HG02852 (cell line): ENCODE measurements around the gene IL22RA2.
"Not testable (repeated sequence)": the region's sequence is repeated elsewhere in the genome, so short reads cannot be mapped to it uniquely, and the experiment has no call there.

Experiments used
- ATAC-seq: cut with Tn5 transposase; IDR thresholded peaks from one replicate; pipeline ENCODE4 v1.9.1; 2021; ENCODE audit warnings: mild to moderate bottlenecking, moderate library complexity; ENCODE audit not compliant: unreplicated experiment

The IL22RA2 gene

DNA sequence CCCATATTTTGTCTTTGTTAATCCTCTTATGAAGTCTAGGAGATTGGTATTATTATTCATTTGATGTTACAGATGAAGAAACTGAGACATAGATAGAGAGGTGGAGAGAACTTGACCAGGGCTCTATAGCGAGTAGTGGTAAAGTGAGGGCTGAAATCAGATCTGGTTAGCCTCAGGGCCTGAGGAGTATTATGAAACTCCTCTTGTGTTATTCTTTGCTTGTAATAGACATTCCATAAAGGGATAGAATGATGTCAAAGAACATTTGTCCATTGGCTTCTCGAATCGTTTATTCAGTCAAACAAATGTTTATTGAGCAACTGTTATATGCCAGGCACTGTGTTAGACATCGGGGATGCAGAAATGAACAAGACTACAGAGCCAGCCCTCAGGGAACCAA lies at the start of gene IL22RA2:
TSS of gene IL22RA2 (minus strand) at position 144 of the 400 bp plus-strand sequence. CDS start 11,895 bp downstream, outside the sequence.
- no peak for ATAC-seq

DNA sequence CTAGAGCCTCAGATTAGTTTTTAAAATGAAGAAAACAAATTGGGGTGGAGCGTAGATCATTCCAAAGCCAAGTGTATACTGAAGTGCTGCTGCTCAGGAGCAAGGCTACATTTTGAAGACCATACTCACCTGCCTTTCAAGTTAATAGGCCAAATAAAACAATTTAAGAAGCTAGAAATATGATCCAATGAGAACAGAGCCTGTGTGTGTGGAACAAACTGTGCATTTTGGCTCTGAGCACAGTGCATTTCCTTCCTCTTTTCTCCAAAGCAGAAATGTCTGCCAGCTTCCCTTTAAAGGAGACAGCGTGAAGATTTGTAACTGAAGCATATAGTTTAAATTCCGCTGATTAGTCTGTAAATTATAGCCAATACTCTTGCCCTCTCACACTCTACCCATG lies 48.9 kb upstream of the IL22RA2 start:
- no peak for ATAC-seq

DNA sequence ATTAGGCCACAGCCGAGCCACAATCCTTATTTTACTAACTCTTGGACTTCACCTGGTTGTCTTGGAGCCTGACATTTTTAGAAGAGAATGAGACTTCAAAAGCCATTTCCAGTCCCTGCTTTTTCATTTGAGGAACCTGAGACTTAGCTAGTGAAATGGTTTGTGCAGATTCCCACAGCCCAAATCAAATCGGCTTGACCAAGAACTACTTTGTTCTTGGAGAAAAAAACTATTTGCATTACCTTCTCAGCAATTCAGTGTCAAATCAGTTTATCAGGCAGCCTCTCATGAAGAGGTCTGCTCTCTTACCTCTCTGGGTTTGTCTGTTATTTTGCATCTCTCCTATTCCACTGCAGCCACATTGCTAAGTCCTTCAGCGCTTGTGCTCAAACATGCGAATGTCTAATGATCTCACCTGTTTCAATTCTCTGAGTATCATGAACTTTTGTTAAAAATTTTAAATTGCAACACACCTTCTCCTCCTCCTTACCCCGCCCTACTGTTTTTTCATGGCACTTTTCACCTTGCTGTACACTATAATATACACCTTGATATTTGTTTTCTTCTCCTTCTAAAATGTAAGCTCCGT lies 46.3 kb upstream of the IL22RA2 start:
- ATAC-seq: peak; percentile 15

DNA sequence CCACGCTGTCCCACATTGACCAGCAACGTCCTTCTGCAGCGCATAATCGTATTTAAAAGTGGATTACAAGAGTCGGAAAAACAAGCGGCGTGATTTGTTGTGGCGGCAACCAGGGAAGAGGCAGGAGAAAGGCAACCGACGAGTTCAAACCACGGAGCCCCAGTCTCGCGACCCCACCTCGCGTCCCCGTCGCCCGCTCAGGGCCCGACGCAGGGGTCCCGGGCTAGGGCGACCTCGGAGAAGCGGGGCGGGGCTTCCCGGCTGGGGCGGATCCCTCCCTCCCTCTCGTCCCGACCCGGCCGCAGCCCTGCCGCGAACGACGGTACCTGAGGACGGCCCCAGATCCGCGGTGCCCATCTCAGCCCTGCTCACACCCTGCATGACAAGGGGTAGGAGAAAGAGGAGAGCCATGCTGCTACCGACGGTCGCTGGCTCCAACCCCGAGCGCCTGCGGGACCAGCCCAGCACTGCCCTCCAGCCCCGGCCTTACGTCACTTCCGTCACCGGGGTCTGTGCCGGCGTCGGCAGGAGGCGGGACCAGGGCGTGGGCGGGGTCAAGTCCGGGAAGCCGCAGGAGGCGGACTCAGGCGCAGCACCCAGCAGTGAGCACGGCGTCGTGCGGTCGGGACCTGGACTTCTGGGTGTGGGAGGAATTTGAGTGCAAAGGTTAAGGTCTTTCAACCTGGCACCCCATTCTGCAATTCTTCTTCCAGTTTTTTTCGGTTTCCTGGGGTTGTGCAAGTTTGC lies 45.6 kb upstream of the IL22RA2 start, which contains the start of gene IFNGR1:
TSS of gene IFNGR1 (minus strand) at position 469 of the 747 bp plus-strand sequence. CDS start at position 411, 58 bp downstream.
- peak; percentile 84 for ATAC-seq

GRCh38 chr6:137218473-137218916 lies 45.1 kb upstream of the IL22RA2 start:
- peak; percentile 45 for ATAC-seq

DNA sequence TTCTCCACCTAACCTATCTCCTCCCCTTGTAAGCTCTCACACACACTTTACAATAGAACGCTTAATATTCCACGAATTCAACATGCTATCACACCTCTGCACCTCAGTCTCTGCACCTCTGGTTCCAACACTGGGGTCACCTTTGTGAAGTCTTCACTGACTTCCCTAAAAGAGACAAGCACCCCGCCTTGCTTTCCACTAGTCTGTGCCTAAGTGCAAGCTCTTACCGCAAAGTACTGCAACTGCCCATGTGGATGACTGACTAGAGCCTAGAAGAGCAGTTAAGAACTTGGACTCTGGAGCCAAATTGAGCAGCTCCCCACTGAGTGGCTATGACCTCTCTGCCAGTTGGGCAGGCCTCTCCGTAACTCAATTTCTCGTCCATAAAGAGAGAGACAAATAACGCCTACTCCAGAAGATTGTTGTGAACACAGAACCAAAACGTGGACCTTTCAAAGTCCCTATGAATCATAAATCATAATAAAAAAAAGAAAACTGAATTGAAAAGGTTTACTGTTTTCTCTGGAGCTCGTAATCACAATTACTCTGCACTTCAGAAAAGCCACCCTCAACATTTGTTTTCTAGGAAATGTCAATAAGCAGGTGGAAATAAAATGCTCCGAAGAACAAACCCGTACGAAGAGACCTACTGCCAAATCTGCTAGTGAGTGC lies 44.5 kb upstream of the IL22RA2 start:
- no peak for ATAC-seq

DNA sequence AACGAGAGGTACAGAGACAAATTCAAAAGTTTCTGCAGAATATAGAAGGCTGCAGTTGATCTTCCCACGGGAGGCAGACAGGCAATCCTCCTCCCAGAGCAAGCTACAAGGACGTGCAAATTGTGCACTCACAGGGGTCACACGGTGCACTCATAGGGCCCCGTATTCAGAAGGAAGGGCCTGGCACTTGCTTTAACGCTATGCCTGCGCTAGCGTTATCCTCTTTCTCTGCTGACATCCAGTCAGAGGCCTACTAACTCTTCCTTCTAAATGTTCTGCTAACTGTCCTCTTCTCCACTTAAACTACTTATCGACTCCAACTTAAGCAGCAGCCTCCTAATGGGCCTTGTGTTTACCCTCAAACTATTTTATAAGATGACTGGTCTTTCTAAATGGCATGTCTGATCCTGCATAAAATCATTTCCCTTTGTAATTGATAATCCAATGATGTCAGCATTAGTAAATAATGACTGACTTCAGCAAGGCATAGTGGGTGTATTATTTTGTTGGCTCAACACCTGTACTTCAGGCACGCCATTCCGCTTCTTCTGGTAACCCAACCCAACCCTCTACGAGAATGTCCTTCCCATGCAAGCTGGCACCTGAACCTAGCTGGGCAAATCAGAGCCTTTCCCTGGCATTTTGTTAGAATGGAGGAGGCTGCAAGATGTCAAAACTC lies 43.6 kb upstream of the IL22RA2 start:
- ATAC-seq: no peak

GRCh38 chr6:137216106-137216505 lies 42.7 kb upstream of the IL22RA2 start:
- no peak for ATAC-seq

- ATAC-seq: not testable (repeated sequence)
Observed at GRCh38 chr6:137215630-137216029, 42.2 kb upstream of the IL22RA2 start.

DNA sequence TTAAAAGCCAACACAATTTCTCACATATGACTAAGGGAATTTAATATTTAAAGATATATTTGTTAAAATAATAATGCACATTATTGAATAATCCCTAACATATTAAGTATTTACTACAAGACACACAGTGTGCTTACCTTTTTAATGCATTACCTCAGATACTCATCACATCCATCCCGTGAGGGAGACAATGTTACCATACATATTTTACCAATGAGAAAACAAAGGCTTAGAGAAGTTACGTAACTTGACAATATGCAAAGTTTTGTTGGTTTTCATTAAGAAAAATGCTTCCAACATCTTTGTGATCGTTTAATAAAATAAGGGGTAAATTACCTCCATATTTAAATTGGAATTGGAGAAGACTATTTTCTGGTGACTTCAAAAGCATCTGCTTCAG lies 41.5 kb upstream of the IL22RA2 start:
- ATAC-seq: no peak

DNA sequence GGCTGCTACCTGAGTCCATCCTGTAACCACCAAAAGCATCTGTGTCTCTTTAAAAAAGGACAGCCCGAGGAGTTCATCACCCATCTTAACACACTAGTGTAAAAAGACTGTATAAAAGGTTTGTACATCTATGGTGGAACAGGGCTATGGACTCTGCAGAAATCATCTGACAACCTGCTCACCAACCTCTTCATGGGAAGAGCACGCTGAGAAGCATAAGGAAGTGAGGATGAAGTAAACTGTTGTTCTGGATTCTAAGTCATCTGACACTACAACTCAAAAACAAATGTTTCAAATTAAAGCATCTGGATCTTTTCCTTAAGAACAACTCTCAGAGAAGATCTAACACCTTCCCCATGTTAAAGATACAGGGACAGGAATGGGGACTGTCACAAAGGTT lies 40.4 kb upstream of the IL22RA2 start:
- no peak for ATAC-seq

DNA sequence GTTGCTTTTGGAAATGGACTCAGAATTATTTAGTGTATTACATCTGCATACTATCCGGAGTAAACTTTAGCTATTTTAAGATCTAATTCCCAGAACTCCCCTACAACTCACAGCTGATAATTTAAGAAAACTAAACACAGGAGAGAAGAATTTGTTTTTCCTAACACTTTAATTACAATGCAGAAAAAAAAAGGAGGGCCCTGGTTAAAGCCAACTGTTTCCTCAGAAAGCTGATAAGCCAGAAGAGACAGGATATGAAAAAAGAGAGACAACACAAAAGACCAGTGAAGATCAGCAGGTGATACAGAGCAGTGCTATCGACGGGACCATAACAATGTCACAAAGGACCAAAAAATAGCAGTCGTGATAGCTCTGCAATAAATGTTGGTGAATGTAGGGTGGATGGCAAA lies 39.9 kb upstream of the IL22RA2 start:
- no peak for ATAC-seq

- ATAC-seq: no peak
Observed at GRCh38 chr6:137211910-137212309, 38.5 kb upstream of the IL22RA2 start.

DNA sequence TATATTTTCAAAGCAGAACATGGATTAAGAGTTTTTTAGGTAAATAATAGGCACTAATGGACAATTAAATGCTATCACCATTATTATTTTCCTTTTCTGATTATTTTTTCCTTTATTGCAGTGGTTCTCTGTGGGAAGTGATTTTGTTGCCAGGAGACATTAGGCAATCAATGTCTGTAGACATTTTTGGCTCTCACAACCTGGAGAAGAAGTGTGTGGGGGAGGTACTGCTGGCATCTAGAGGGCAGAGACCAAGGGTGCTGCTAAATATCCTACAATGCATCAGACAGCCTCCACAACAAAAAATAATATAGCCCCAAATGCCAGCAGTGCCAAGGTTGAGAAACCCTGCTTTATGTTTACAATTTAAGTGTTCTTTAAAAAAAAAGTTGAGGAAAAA lies 37.5 kb upstream of the IL22RA2 start:
- ATAC-seq: no peak

DNA sequence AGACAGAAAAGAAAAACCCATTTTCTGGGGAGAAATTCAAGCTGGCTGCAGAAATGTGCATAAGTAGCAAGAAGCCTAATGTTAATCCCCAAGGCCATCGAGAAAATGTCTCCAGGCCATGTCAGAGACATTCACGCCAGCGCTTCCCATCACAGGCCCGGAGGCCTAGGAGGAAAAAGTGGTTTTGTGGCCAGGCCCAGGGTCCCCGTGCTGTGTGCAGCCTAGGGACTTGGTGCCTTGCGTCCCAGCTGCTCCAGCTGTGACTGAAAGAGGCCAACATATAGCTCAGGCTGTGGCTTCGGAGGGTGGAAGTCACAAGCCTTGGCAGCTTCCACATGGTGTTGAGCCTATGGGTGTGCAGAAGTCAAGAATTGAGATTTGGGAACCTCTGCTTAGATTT lies 34.8 kb upstream of the IL22RA2 start:
- ATAC-seq: no peak

DNA sequence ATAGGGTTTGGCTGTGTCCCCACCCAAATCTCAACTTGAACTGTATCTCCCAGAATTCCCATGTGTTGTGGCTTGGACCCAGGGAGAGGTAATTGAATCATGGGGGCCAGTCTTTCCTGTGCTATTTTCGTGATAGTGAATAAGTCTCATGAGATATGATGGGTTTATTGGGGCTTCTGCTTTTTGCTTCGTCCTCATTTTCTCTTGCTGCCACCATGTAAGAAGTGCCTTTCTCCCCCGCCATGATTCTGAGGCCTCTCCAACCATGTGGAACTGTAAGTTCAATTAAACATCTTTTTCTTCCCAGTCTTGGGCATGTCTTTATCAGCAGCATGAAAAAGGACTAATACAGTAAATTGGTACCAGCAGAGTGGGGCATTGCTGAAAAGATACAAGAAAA lies 34.0 kb upstream of the IL22RA2 start:
- ATAC-seq: not testable (repeated sequence)

GRCh38 chr6:137206577-137206976 lies 33.1 kb upstream of the IL22RA2 start:
- ATAC-seq: no peak

- ATAC-seq: no peak
Observed at GRCh38 chr6:137203256-137203655, 29.8 kb upstream of the IL22RA2 start.

- ATAC-seq: peak; percentile 69
Observed at GRCh38 chr6:137202078-137202477, 28.6 kb upstream of the IL22RA2 start.

DNA sequence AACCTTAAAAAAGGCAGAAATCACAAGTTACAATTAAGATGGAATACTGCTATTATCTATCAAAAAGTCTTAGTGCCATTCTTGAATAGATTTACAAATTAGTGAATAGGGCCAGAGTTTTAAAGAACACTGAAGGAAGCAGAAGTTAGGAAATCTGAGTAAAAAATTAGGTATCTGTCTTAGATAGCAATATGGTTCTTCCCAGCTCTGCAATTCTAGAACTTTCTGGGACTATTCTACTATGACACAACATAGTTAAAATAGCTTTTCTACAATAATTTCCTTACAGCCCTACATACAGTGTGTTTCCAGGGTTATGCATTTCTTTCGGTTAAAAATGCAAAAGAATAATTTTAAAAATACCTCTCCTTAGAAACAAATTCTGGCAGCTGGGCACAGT lies 27.6 kb upstream of the IL22RA2 start:
- ATAC-seq: no peak

DNA sequence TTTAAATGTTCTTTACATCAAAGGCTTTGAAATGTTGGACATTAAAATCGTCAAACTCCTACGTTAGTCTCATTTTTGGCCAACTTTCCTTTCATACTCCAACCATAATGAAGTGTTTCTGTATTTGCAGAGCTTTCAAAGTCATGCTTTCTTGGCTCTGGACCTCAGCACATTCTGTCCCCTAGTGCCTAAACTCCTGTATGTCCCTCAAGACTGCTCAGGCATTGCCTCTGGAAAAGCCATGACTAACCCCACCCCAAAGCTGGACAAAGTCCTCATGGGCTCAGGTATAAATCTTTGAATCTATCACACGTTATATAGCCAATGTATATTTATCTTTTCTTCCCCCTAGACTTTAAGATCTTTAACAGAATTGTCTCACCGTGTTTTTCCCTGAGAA lies 26.8 kb upstream of the IL22RA2 start:
- no peak for ATAC-seq
